Measurements from ENCODE around the gene AGK. TPM values are rescaled to one million over a fixed set of nuclear protein-coding genes. Genes with fewer than 3 reads are reported as not detected.

The AGK gene
- total and polyA plus RNA-seq, 2 experiments from 2014 or later, result 15.8 to 27.1 TPM

- no peak for DNase-seq (ENCODE audit: low spot score)
- Histone ChIP-seq H3K4me1 (ENCODE audit: insufficient read depth) (no peaks in the 10 kb centered on the region), H3K9me2 (replicated peaks; ENCODE audit: insufficient read depth) (no peaks in the 10 kb centered on the region), H2AFZ (no peak overlapping the region), H3K4me2 (no peak overlapping the region), H3K79me2 (no peaks in the 10 kb centered on the region), H3K27ac (no peak overlapping the region), H3K27me3 (no peaks in the 10 kb centered on the region), H3K36me3 (replicated peaks; ENCODE audit: insufficient read depth, low read depth) (no peaks in the 10 kb centered on the region), H3K9me3 (ENCODE audit: low read depth) (no peaks in the 10 kb centered on the region), H3K4me3 (no peak overlapping the region), H4K20me1 (ENCODE audit: insufficient read depth, poor library complexity, severe bottlenecking) (peaks cover 2% of the 10 kb centered on the region)
- TF ChIP-seq EZH2 (IDR thresholded peaks at IDR 0.05; ENCODE audit: borderline replicate concordance) (no peak), EZH2phosphoT487 (IDR thresholded peaks at IDR 0.05; ENCODE audit: low read depth, severe bottlenecking, unreplicated experiment) (no peak), CTCF (IDR thresholded peaks at IDR 0.05; ENCODE audit: poor library complexity) (no peak)
- 100% methylated on average over 1 of the region's 1 CpG for WGBS (ENCODE audit: low lambda C conversion rate, missing lambda C conversion rate)
Measured at GRCh38 chr7:141567432-141567831, 16.2 kb downstream of the AGK start.

- no peaks in the 10 kb centered on the region for H3K9me3 ChIP-seq (ENCODE audit: low read depth)
- H3K79me2 ChIP-seq, result no peaks in the 10 kb centered on the region
- H3K4me2 ChIP-seq, result no peak overlapping the region
- WGBS (ENCODE audit: low lambda C conversion rate, missing lambda C conversion rate), result 96% methylated on average over 4 of the region's 4 CpGs
- no peak overlapping the region for H2AFZ ChIP-seq
- TF ChIP-seq CTCF (IDR thresholded peaks at IDR 0.05; ENCODE audit: poor library complexity) (no peak), EZH2 (IDR thresholded peaks at IDR 0.05; ENCODE audit: borderline replicate concordance) (no peak), EZH2phosphoT487 (IDR thresholded peaks at IDR 0.05; ENCODE audit: low read depth, severe bottlenecking, unreplicated experiment) (no peak)
- H3K9me2 ChIP-seq (replicated peaks; ENCODE audit: insufficient read depth), result no peaks in the 10 kb centered on the region
- no peaks in the 10 kb centered on the region for H3K4me1 ChIP-seq (ENCODE audit: insufficient read depth)
- no peak overlapping the region for H3K4me3 ChIP-seq
- H3K27ac ChIP-seq, result no peak overlapping the region
- no peak for DNase-seq (ENCODE audit: low spot score)
- peaks cover 2% of the 10 kb centered on the region for H4K20me1 ChIP-seq (ENCODE audit: insufficient read depth, poor library complexity, severe bottlenecking)
- no peaks in the 10 kb centered on the region for H3K36me3 ChIP-seq (replicated peaks; ENCODE audit: insufficient read depth, low read depth)
- no peaks in the 10 kb centered on the region for H3K27me3 ChIP-seq
Measured at GRCh38 chr7:141568227-141568626, 17.0 kb downstream of the AGK start.

GRCh38 chr7:141571059-141571458, 19.8 kb downstream of the AGK start:
- no peak for DNase-seq (ENCODE audit: low spot score)
- no peaks in the 10 kb centered on the region for H3K36me3 ChIP-seq (replicated peaks; ENCODE audit: insufficient read depth, low read depth)
- H3K4me3 ChIP-seq, result no peak overlapping the region
- no peak overlapping the region for H3K4me2 ChIP-seq
- H3K9me2 ChIP-seq (replicated peaks; ENCODE audit: insufficient read depth), result no peaks in the 10 kb centered on the region
- no peaks in the 10 kb centered on the region for H3K27me3 ChIP-seq
- H3K9me3 ChIP-seq (ENCODE audit: low read depth), result no peaks in the 10 kb centered on the region
- H3K27ac ChIP-seq, result no peak overlapping the region
- WGBS (ENCODE audit: low lambda C conversion rate, missing lambda C conversion rate), result 89% methylated on average over 1 of the region's 1 CpG
- no peak overlapping the region for H2AFZ ChIP-seq
- no peaks in the 10 kb centered on the region for H3K4me1 ChIP-seq (ENCODE audit: insufficient read depth)
- peaks cover 2% of the 10 kb centered on the region for H4K20me1 ChIP-seq (ENCODE audit: insufficient read depth, poor library complexity, severe bottlenecking)
- TF ChIP-seq CTCF (IDR thresholded peaks at IDR 0.05; ENCODE audit: poor library complexity), result no peak
- no peaks in the 10 kb centered on the region for H3K79me2 ChIP-seq

GRCh38 chr7:141572175-141572574, 21.0 kb downstream of the AGK start:
- Histone ChIP-seq H3K4me2 (no peak overlapping the region), H3K27ac (no peak overlapping the region), H3K4me1 (ENCODE audit: insufficient read depth) (no peaks in the 10 kb centered on the region), H3K36me3 (replicated peaks; ENCODE audit: insufficient read depth, low read depth) (no peaks in the 10 kb centered on the region), H3K27me3 (no peaks in the 10 kb centered on the region), H4K20me1 (ENCODE audit: insufficient read depth, poor library complexity, severe bottlenecking) (no peaks in the 10 kb centered on the region), H3K9me3 (ENCODE audit: low read depth) (no peaks in the 10 kb centered on the region), H2AFZ (no peak overlapping the region), H3K79me2 (no peaks in the 10 kb centered on the region), H3K4me3 (no peak overlapping the region), H3K9me2 (replicated peaks; ENCODE audit: insufficient read depth) (no peaks in the 10 kb centered on the region)
- no peak for TF ChIP-seq CTCF (IDR thresholded peaks at IDR 0.05; ENCODE audit: poor library complexity)
- no peak for TF ChIP-seq EZH2phosphoT487 (IDR thresholded peaks at IDR 0.05; ENCODE audit: low read depth, severe bottlenecking, unreplicated experiment)
- TF ChIP-seq EZH2 (IDR thresholded peaks at IDR 0.05; ENCODE audit: borderline replicate concordance), result no peak
- DNase-seq (ENCODE audit: low spot score), result no peak
